ENCODE measurements around the gene EFCAB3.
"Not testable (repeated sequence)": the region's sequence is repeated elsewhere in the genome, so short reads cannot be mapped to it uniquely, and the experiment has no call there.

Gene EFCAB3

DNA sequence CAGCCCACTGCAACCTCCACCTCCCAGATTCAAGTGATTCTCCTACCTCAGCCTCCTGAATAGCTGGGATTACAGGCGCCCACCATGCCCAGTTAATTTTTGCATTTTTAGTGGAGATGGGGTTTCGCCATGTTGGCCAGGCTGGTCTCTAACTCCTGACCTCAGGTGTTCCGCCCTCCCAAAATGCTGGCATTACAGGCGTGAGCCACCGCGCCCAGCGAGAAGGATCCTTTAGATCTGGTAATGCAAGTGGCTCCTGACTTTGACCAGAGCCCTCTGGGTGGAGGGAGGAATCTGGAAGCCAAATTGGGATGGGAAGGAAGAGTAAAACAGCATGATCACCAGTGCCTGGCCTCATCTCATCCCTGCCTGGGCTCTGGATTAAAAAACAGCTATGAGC, 84.9 kb downstream of the EFCAB3 start:
- DNase-seq, result not testable (repeated sequence)
